Stimulated activated naive CD8-positive, alpha-beta T cell treated with anti-CD3 and anti-CD28 coated beads, Interleukin-15, Interleukin-2, amounts not matched to agents 100 ng/mL and 50 ng/mL, for 24 hours (primary cell): Measurements from ENCODE around the gene CATSPERZ.

Source experiments
- H3K27ac Mint-ChIP-seq: one replicate; pipeline ENCODE4 v1.8.0; 2021; ENCODE audit warnings: mild to moderate bottlenecking, mixed read lengths
- H3K27me3 Mint-ChIP-seq: one replicate; pipeline ENCODE4 v1.8.0; 2021; ENCODE audit warnings: mixed read lengths
- H3K36me3 Mint-ChIP-seq: one replicate; pipeline ENCODE4 v1.8.0; 2021; ENCODE audit warnings: low read depth, mixed read lengths
- H3K4me1 Mint-ChIP-seq: one replicate; pipeline ENCODE4 v1.8.0; 2021; ENCODE audit warnings: low read depth, mixed read lengths
- H3K4me3 Mint-ChIP-seq: one replicate; pipeline ENCODE4 v1.8.0; 2021; ENCODE audit warnings: mild to moderate bottlenecking, mixed read lengths
- H3K9me3 Mint-ChIP-seq: one replicate; pipeline ENCODE4 v1.8.0; 2021; ENCODE audit warnings: mixed read lengths

CATSPERZ gene

DNA sequence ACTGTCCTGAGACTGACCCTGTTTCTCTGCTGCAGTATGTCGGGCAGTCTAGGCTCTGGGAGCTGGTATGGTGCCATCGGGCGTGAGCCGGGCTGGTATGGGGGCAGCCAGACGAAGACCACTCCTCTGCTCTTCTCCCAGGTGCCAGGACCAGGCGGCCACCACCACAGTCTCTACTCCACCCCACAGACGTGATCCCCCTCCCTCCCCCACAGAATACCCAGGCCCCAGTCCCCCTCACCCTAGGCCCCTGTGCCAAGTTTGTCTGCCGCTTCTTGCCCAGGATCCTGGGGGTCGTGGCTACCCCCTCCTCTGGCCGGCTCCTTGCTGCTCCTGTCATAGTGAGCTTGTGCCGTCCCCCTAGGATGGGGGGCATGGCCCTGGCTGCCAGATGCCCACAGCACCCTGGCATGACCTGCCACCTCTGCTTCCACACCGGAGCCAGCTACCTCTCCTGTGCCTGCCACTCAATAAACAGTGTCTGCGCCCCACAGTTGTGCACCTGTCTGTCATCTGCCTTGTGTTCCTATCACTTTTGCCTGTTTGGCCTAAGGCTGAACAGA is 11.1 kb upstream of the CATSPERZ start:
- no peaks in the 10 kb centered on the region for H3K36me3 Mint-ChIP-seq
- no peak overlapping the region for H3K4me3 Mint-ChIP-seq
- H3K4me1 Mint-ChIP-seq: peaks cover 14% of the 10 kb centered on the region
- H3K27me3 Mint-ChIP-seq: peaks cover 21% of the 10 kb centered on the region
- no peak overlapping the region for H3K27ac Mint-ChIP-seq
- H3K9me3 Mint-ChIP-seq: no peaks in the 10 kb centered on the region

DNA sequence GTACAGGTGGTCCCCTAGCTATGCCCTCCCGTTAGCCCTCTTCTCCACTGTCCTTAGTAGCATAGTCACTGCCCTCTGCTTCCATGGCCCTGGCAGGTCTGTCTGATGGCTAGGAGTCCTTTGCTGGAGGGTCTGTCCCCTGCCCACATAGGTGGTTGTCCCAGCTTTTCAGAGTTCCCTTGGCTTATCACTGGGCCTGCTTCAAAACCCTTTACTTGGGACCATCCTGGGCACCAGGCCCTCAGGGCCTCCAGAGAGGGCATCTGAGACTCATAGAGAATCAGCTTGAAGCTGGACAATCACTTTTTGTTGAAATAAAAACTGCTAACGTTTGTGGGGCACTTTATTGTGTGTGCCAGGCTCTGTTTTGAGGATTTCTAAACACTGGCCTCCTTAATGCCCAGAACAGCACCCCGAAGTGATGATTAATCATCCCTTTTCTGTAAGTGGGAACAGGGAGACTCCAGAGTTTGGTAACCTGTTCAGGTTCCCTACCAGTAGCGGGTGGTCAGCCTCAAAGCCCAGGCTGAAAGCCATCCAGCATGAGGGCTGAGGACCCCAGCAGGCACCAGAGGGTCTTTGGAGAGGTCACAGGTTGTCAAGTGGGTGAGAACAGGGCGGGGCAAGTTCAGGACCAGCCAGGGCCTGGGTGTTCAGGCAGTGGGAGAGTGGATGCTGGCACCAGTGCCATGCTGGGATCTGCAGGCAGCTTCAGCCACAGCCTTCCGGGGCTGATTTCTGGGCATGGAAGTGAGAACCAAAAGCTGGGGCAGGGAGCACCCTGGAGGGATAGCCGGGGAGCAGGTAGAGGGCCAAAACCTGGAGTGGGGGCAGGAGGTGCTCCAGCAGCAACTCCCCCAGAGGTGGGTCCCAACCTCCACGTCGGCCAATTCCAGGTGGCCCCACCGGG is 9.6 kb upstream of the CATSPERZ start:
- Mint-ChIP-seq H3K4me3 (peak overlapping the region; percentile 63), H3K27ac (no peak overlapping the region), H3K9me3 (no peaks in the 10 kb centered on the region), H3K4me1 (peaks cover 12% of the 10 kb centered on the region), H3K27me3 (peaks cover 33% of the 10 kb centered on the region), H3K36me3 (no peaks in the 10 kb centered on the region)

GRCh38 chr11:64291262-64291751 is 8.9 kb upstream of the CATSPERZ start, which contains the start of gene KCNK4:
Gene KCNK4 (plus strand): TSS chr11:64291302. CDS start chr11:64293019, 1,717 bp downstream.
- no peak within 1 kb of the TSS for H3K27ac Mint-ChIP-seq
- peaks cover 40% of the 10 kb centered on the region for H3K27me3 Mint-ChIP-seq
- H3K4me3 Mint-ChIP-seq: peak within 1 kb of the TSS; percentile 63
- no peaks in the 10 kb centered on the region for H3K36me3 Mint-ChIP-seq
- peaks cover 10% of the 10 kb centered on the region for H3K4me1 Mint-ChIP-seq
- H3K9me3 Mint-ChIP-seq: no peaks in the 10 kb centered on the region

DNA sequence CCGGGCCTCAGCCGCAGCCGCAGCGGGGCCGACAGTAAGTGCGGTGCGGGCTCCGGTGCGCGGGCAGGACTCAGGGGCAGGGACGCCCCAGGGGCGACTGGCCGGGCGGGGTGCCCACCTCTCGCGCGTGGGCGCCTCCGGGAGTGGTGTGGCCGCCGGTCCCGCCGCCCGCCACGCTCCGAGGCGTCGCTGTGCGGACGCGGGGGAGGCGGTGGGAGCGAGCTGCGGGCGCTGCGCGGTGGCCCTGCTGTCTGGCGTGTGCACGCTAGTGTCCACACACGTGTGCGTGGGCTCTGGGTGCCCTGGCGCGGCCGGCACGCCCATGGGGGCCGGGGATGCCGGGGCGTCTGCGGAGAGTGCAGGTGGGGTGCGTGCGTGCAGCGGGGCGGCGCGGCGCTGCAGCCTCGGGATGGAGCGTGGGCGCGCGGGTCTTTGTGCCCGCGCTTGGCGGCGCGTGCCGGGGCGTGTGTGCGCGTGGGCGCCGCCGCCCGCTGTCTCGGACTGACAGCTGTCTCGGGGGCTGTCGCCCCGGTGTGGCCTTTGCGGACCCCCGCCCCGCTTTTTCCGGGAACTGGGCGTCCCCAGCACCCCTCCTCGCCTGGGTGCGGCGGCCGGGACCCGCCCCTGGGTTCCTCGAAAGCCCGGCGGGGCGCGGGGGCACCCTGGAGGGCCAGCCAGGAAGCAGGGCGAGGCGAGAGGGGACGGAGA is 8.3 kb upstream of the CATSPERZ start:
- peaks cover 5% of the 10 kb centered on the region for H3K4me1 Mint-ChIP-seq
- no peak overlapping the region for H3K4me3 Mint-ChIP-seq
- no peaks in the 10 kb centered on the region for H3K9me3 Mint-ChIP-seq
- no peaks in the 10 kb centered on the region for H3K36me3 Mint-ChIP-seq
- H3K27ac Mint-ChIP-seq: no peak overlapping the region
- peaks cover 45% of the 10 kb centered on the region for H3K27me3 Mint-ChIP-seq

- no peak overlapping the region for H3K27ac Mint-ChIP-seq
- H3K4me3 Mint-ChIP-seq: no peak overlapping the region
- peaks cover 53% of the 10 kb centered on the region for H3K27me3 Mint-ChIP-seq
- H3K4me1 Mint-ChIP-seq: peaks cover 8% of the 10 kb centered on the region
- H3K36me3 Mint-ChIP-seq: no peaks in the 10 kb centered on the region
- no peaks in the 10 kb centered on the region for H3K9me3 Mint-ChIP-seq
Measured at GRCh38 chr11:64292460-64293254, 7.5 kb upstream of the CATSPERZ start.

GRCh38 chr11:64294774-64295173 is 5.4 kb upstream of the CATSPERZ start:
- H3K4me3 Mint-ChIP-seq: no peak overlapping the region
- no peak overlapping the region for H3K27ac Mint-ChIP-seq
- no peaks in the 10 kb centered on the region for H3K9me3 Mint-ChIP-seq
- peaks cover 71% of the 10 kb centered on the region for H3K27me3 Mint-ChIP-seq
- H3K4me1 Mint-ChIP-seq: peaks cover 11% of the 10 kb centered on the region
- no peaks in the 10 kb centered on the region for H3K36me3 Mint-ChIP-seq

- Mint-ChIP-seq H3K27me3 (peaks cover 73% of the 10 kb centered on the region), H3K4me1 (peaks cover 16% of the 10 kb centered on the region)
Measured at GRCh38 chr11:64295760-64296159, 4.4 kb upstream of the CATSPERZ start.

DNA sequence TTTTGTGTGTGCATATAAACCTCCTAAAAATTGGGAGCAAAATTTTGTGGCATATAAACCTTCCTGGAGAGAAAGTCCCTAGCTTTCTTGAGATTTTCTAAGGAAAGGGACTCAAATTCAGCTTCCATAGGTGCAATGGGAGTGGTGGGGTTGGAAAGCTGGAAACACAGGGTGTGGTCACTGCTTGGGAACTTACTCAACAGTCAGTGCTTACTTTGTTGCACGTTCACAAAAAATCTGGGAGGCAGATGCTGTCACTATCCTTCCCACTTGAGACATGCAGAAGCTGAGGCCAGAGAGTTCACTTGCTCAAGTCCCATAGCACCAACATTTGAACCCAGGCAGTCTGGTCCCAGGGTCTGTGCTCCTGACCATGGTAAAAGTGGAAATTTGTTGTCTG is 3.9 kb upstream of the CATSPERZ start:
- Mint-ChIP-seq H3K27me3 (peaks cover 74% of the 10 kb centered on the region), H3K4me1 (peaks cover 17% of the 10 kb centered on the region), H3K4me3 (no peak overlapping the region), H3K9me3 (no peaks in the 10 kb centered on the region), H3K36me3 (no peaks in the 10 kb centered on the region), H3K27ac (no peak overlapping the region)

More at GRCh38 chr11:64295760-64296159, 4.4 kb upstream of the CATSPERZ start:
- Mint-ChIP-seq H3K4me3 (no peak overlapping the region), H3K36me3 (no peaks in the 10 kb centered on the region), H3K9me3 (no peaks in the 10 kb centered on the region), H3K27ac (no peak overlapping the region)

- no peak overlapping the region for H3K4me3 Mint-ChIP-seq
- H3K27me3 Mint-ChIP-seq: peaks cover 77% of the 10 kb centered on the region
- no peaks in the 10 kb centered on the region for H3K9me3 Mint-ChIP-seq
- H3K27ac Mint-ChIP-seq: no peak overlapping the region
- H3K4me1 Mint-ChIP-seq: peaks cover 17% of the 10 kb centered on the region
- H3K36me3 Mint-ChIP-seq: no peaks in the 10 kb centered on the region
Measured at GRCh38 chr11:64296830-64297698, 3.1 kb upstream of the CATSPERZ start.

- peaks cover 74% of the 10 kb centered on the region for H3K27me3 Mint-ChIP-seq
- no peak overlapping the region for H3K27ac Mint-ChIP-seq
- H3K36me3 Mint-ChIP-seq: no peaks in the 10 kb centered on the region
- H3K4me1 Mint-ChIP-seq: peaks cover 17% of the 10 kb centered on the region
- no peak overlapping the region for H3K4me3 Mint-ChIP-seq
- no peaks in the 10 kb centered on the region for H3K9me3 Mint-ChIP-seq
Measured at GRCh38 chr11:64297699-64298358, 2.3 kb upstream of the CATSPERZ start.

DNA sequence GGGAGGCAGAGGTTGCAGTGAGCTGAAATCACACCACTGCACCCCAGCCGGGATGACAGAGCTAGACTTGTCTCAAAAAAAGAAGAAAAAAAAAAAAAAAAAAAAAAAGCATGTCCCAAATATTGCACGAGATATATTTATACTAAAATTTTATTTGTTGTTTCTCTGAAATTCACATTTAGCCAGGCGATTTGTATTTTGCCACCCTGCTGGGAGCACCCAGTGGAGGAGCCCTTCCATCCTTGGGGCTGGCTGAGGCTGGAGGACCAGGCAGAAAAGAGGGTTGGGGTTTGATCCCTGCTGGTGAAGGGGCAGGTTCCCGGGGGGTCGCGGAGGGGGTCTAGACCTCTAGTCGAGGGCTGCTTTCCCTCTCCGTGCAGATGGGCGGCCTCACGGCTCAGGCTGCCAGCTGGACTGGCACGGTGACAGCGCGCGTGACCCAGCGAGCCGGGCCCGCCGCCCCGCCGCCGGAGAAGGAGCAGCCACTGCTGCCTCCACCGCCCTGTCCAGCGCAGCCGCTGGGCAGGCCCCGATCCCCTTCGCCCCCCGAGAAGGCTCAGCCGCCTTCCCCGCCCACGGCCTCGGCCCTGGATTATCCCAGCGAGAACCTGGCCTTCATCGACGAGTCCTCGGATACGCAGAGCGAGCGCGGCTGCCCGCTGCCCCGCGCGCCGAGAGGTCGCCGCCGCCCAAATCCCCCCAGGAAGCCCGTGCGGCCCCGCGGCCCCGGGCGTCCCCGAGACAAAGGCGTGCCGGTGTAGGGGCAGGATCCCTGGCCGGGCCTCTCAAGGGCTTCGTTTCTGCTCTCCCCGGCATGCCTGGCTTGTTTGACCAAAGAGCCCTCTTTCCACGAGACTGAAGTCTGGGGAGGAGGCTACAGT is 952 bp upstream of the CATSPERZ start:
- Mint-ChIP-seq H3K27me3 (peaks cover 64% of the 10 kb centered on the region), H3K9me3 (no peaks in the 10 kb centered on the region), H3K4me1 (peaks cover 22% of the 10 kb centered on the region), H3K4me3 (peak overlapping the region; percentile 26), H3K27ac (no peak overlapping the region), H3K36me3 (no peaks in the 10 kb centered on the region)

- Mint-ChIP-seq H3K4me1 (peaks cover 38% of the 10 kb centered on the region), H3K27me3 (peaks cover 25% of the 10 kb centered on the region), H3K27ac (no peak overlapping the region), H3K9me3 (no peaks in the 10 kb centered on the region), H3K36me3 (peaks cover 13% of the 10 kb centered on the region), H3K4me3 (no peak overlapping the region)
Measured at GRCh38 chr11:64303109-64304031, 3.2 kb downstream of the CATSPERZ start.
